ENCODE results near the gene STARD7. TPM values are rescaled to one million over a fixed set of nuclear protein-coding genes. Genes with fewer than 3 reads are reported as not detected.

STARD7 gene
- total and polyA plus RNA-seq, 10 of the 15 experiments (the other 5 are each of a cell fraction or from before 2014, with no cell fraction given) = 85.4 to 237 (median 153) TPM

- no peaks in the 10 kb centered on the region for H3K27me3 ChIP-seq (replicated peaks in 1 of 2; ENCODE audit: control insufficient read depth in 2 of 2, insufficient read depth in 2 of 2, low read length in 1 of 2)
- intact Hi-C loops (cut with micrococcal nuclease; ENCODE audit: unreplicated experiment) = no loop called here
- in situ Hi-C loops (cut with MboI) = loop anchor here (25.0 kb wide), 1 partner anchor 237 kb away; no protein-coding TSS in a partner anchor
- TF ChIP-seq MTA2 (IDR thresholded peaks at IDR 0.05; ENCODE audit: low read depth) (no peak), NBN (IDR thresholded peaks at IDR 0.05) (no peak), BCL11A (IDR thresholded peaks at IDR 0.05; ENCODE audit: low read depth, low read length) (no peak), RBBP5 (conservative IDR thresholded peaks at IDR 0.05) (no peak), PML (IDR thresholded peaks at IDR 0.05; ENCODE audit: low read length) (no peak), RFX5 (IDR thresholded peaks at IDR 0.05; ENCODE audit: low read depth, low read length) (no peak), POLR2A (IDR thresholded peaks at IDR 0.05; ENCODE audit: low read depth, low read length) (peak; percentile 49; the same call in 1 of the 2 replicates), POLR2AphosphoS2 (IDR thresholded peaks at IDR 0.05; ENCODE audit: low read depth, low read length) (0 out of 2 replicates have a peak, but pooled peaks have one; percentile 11), HSF1 (IDR thresholded peaks at IDR 0.05; ENCODE audit: low read depth, low read length) (no peak), FOS (IDR thresholded peaks at IDR 0.05; ENCODE audit: borderline replicate concordance, extremely low read depth, insufficient read length) (no peak), NR2C1 (IDR thresholded peaks at IDR 0.05) (no peak), ZNF217 (IDR thresholded peaks at IDR 0.05) (no peak), TAF1 (IDR thresholded peaks at IDR 0.05; ENCODE audit: borderline replicate concordance, low read depth, low read length) (no peak)
- H3K4me3 ChIP-seq = no peak overlapping the region
- H3K9ac ChIP-seq (ENCODE audit: control insufficient read depth, insufficient read depth, low read length) = no peak overlapping the region
- peaks cover 9% of the 10 kb centered on the region for H3K4me1 ChIP-seq (ENCODE audit: control insufficient read depth, insufficient read depth, low read length)
- POLR2A ChIA-PET = no interaction called here
- no peaks in the 10 kb centered on the region for H4K20me1 ChIP-seq (ENCODE audit: control insufficient read depth, insufficient read depth)
- SMC1A ChIA-PET (ENCODE audit: uncharacterized antibody, unreplicated experiment) = interaction anchor here (1.4 kb wide), 1 partner anchor 10 kb away, joined by 4 read pairs; no protein-coding TSS in a partner anchor
- H3K4me2 ChIP-seq (ENCODE audit: control insufficient read depth, insufficient read depth) = no peak overlapping the region
- RAD21 ChIA-PET (ENCODE audit: unreplicated experiment) = no interaction called here
- H3K36me3 ChIP-seq (ENCODE audit: control insufficient read depth in 2 of 2, insufficient read depth in 2 of 2, low read length in 1 of 2) = peaks cover 24% of the 10 kb centered on the region in 2 experiments
- H2AFZ ChIP-seq (ENCODE audit: control insufficient read depth, low read depth, low read length) = no peak overlapping the region
- H3K79me2 ChIP-seq (ENCODE audit: control insufficient read depth, insufficient read depth, low read length) = no peaks in the 10 kb centered on the region
- no peak overlapping the region for H3K27ac ChIP-seq (ENCODE audit: control insufficient read depth, insufficient read depth)
- FAIRE-seq (no peak), DNase-seq (ENCODE audit: low read depth, low spot score) (no peak), ATAC-seq (no peak)
- BruUV-seq (replicated peaks) = no TSS peak
- 97% methylated on average over 9 of the region's 9 CpGs for WGBS (ENCODE audit: insufficient coverage, insufficient replicate concordance, low lambda C conversion rate, missing lambda C conversion rate)
- CTCF ChIA-PET = interaction anchor here (3.3 kb wide), 1 partner anchor 10 kb away, joined by 12 read pairs; no protein-coding TSS in a partner anchor
- H3K9me3 ChIP-seq (replicated peaks; ENCODE audit: control insufficient read depth, insufficient read depth, low read length) = no peaks in the 10 kb centered on the region
Observed at GRCh38 chr2:96249654-96250053, 41.0 kb upstream of the STARD7 start.

Data from GM12878 (cell line).